ENCODE data around the gene PITPNC1.

DNA sequence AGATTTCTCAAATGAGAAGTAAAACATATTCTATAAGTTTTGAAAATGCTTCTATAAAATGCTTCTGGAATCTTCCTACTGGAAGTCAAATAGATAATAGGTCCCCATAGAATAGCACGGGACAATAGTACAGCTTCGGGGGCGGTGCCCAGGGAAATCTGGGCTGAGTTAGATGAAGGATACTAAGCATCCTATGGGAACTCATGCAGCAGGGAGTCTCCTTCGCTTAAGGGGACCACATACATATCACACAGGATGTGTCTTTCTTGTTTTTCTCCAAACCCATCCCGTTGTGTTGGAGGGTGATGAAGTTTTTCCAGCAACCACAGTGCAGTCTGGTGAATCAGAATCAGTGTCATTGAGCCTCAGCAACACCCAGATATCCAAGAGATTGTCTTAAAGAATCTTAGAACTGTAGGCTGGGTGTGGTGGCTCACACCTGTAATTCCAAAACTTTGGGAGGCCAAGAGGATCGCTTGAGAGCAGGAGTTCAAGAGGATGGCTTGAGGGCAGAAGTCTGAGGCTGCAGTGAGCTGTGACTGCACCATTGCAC lies 84.2 kb downstream of the PITPNC1 start:
- TF ChIP-seq, protein P1, sequence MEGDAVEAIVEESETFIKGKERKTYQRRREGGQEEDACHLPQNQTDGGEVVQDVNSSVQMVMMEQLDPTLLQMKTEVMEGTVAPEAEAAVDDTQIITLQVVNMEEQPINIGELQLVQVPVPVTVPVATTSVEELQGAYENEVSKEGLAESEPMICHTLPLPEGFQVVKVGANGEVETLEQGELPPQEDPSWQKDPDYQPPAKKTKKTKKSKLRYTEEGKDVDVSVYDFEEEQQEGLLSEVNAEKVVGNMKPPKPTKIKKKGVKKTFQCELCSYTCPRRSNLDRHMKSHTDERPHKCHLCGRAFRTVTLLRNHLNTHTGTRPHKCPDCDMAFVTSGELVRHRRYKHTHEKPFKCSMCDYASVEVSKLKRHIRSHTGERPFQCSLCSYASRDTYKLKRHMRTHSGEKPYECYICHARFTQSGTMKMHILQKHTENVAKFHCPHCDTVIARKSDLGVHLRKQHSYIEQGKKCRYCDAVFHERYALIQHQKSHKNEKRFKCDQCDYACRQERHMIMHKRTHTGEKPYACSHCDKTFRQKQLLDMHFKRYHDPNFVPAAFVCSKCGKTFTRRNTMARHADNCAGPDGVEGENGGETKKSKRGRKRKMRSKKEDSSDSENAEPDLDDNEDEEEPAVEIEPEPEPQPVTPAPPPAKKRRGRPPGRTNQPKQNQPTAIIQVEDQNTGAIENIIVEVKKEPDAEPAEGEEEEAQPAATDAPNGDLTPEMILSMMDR (IDR thresholded peaks at IDR 0.05 in 4 of 5, conservative IDR thresholded peaks at IDR 0.05 in 1 of 5), result no peak
- no peak for TF ChIP-seq POLR2A (IDR thresholded peaks at IDR 0.05)

Measured in gastrocnemius medialis (tissue), 4 donors.